H9 (cell line): ENCODE measurements around the gene DNAJC5. TPM values are rescaled to one million over a fixed set of nuclear protein-coding genes. Genes with fewer than 3 reads are reported as not detected.
"Not testable (repeated sequence)": the region's sequence is repeated elsewhere in the genome, so short reads cannot be mapped to it uniquely, and the experiment has no call there.

ENCODE experiments used
- DNase-seq: peaks from one replicate; pipeline ENCODE4 v3.0.0-alpha.2; 2017
- H2AFZ ChIP-seq: one replicate; pipeline ENCODE4 v1.6.1; 2013; ENCODE audit warnings: mild to moderate bottlenecking, low read length, control low read depth, moderate library complexity
- H2AK5ac ChIP-seq: 2 replicates; pipeline ENCODE4 v1.6.1; 2013; ENCODE audit warnings: low read length, control low read depth, mixed read lengths; ENCODE audit not compliant: insufficient read length
- H2BK120ac ChIP-seq: one replicate; pipeline ENCODE4 v1.6.1; 2013; ENCODE audit warnings: low read depth, mild to moderate bottlenecking, low read length, control low read depth, inconsistent platforms; ENCODE audit not compliant: poor library complexity, severe bottlenecking
- H2BK12ac ChIP-seq: 2 replicates; pipeline ENCODE4 v1.6.1; 2013; ENCODE audit warnings: low read length, control low read depth, mixed read lengths, low read depth; ENCODE audit not compliant: insufficient read length
- H2BK15ac ChIP-seq: 2 replicates; pipeline ENCODE4 v1.6.1; 2013; ENCODE audit warnings: low read depth, low read length, control low read depth
- H2BK20ac ChIP-seq: one replicate; pipeline ENCODE4 v1.6.1; 2013; ENCODE audit warnings: low read depth, mild to moderate bottlenecking, low read length, control low read depth, inconsistent platforms; ENCODE audit not compliant: poor library complexity, severe bottlenecking
- H2BK5ac ChIP-seq: 2 replicates; pipeline ENCODE4 v1.6.1; 2013; ENCODE audit warnings: low read length, control low read depth, mixed read lengths; ENCODE audit not compliant: insufficient read length
- H3K14ac ChIP-seq: 2 replicates; pipeline ENCODE4 v1.6.1; 2013; ENCODE audit warnings: low read length, control low read depth; ENCODE audit not compliant: insufficient read depth
- H3K18ac ChIP-seq: 2 replicates; pipeline ENCODE4 v1.6.1; 2013; ENCODE audit warnings: low read depth, mild to moderate bottlenecking, mixed read lengths, low read length, control low read depth; ENCODE audit not compliant: insufficient read length
- H3K23ac ChIP-seq: 2 replicates; pipeline ENCODE4 v1.6.1; 2013; ENCODE audit warnings: low read length, control low read depth, mixed read lengths, low read depth; ENCODE audit not compliant: insufficient read length
- H3K23me2 ChIP-seq: 2 replicates; pipeline ENCODE4 v1.6.1; 2013; ENCODE audit warnings: low read depth, mild to moderate bottlenecking, mixed read lengths, low read length, control low read depth; ENCODE audit not compliant: insufficient read length, poor library complexity, severe bottlenecking
- H3K27ac ChIP-seq: 2 replicates; pipeline ENCODE4 v1.5.1; 2013; ENCODE audit warnings: low read length, control low read depth, mixed read lengths, low read depth; ENCODE audit not compliant: insufficient read length
- H3K27me3 ChIP-seq: 2 replicates; pipeline ENCODE4 v1.6.1; 2013; ENCODE audit warnings: low read length, control low read depth, inconsistent platforms; ENCODE audit not compliant: insufficient read depth
- H3K4ac ChIP-seq: 2 replicates; pipeline ENCODE4 v1.6.1; 2013; ENCODE audit warnings: low read depth, mild to moderate bottlenecking, control low read depth, inconsistent platforms, low read length, moderate library complexity
- H3K4me1 ChIP-seq: 2 replicates; pipeline ENCODE4 v1.6.1; 2013; ENCODE audit warnings: low read length, control low read depth, inconsistent platforms; ENCODE audit not compliant: insufficient read depth
- H3K4me2 ChIP-seq: 2 replicates; pipeline ENCODE4 v1.6.1; 2013; ENCODE audit warnings: low read length, control low read depth, mixed read lengths; ENCODE audit not compliant: insufficient read length, insufficient read depth
- H3K56ac ChIP-seq: 2 replicates; pipeline ENCODE4 v1.6.1; 2013; ENCODE audit warnings: low read depth, mild to moderate bottlenecking, mixed read lengths, low read length, control low read depth; ENCODE audit not compliant: insufficient read length
- H3K79me1 ChIP-seq: 2 replicates; pipeline ENCODE4 v1.6.1; 2013; ENCODE audit warnings: low read depth, mild to moderate bottlenecking, moderate library complexity, low read length, control low read depth, inconsistent platforms; ENCODE audit not compliant: insufficient read depth, poor library complexity, severe bottlenecking
- H3K79me2 ChIP-seq: 2 replicates; pipeline ENCODE4 v1.6.1; 2013; ENCODE audit warnings: low read length, control low read depth, inconsistent platforms; ENCODE audit not compliant: insufficient read depth
- H3K9ac ChIP-seq: 2 replicates; pipeline ENCODE4 v1.6.1; 2013; ENCODE audit warnings: low read length, control low read depth, mixed read lengths; ENCODE audit not compliant: insufficient read length; ENCODE audit errors: extremely low read depth
- H3K9me3 ChIP-seq: one replicate; pipeline ENCODE4 v1.6.1; 2013; ENCODE audit warnings: low read depth, low read length, inconsistent platforms; ENCODE audit not compliant: control insufficient read depth
- H3T11ph ChIP-seq: one replicate; pipeline ENCODE4 v1.6.1; 2013; ENCODE audit warnings: mild to moderate bottlenecking, low read length, control low read depth, inconsistent platforms
- H4K20me1 ChIP-seq: one replicate; pipeline ENCODE4 v1.6.1; 2013; ENCODE audit not compliant: control insufficient read depth, insufficient read length, insufficient read depth
- H4K5ac ChIP-seq: 2 replicates; pipeline ENCODE4 v1.6.1; 2013; ENCODE audit warnings: low read depth, mild to moderate bottlenecking, mixed read lengths, low read length, control low read depth; ENCODE audit not compliant: insufficient read length
- H4K8ac ChIP-seq: replicated peaks from 2 replicates; pipeline ENCODE4 v1.6.1; 2013; ENCODE audit warnings: low read length, control low read depth, mixed read lengths, low read depth; ENCODE audit not compliant: insufficient read length
- H4K91ac ChIP-seq: 2 replicates; pipeline ENCODE4 v1.6.1; 2013; ENCODE audit warnings: low read depth, mild to moderate bottlenecking, moderate library complexity, mixed read lengths, low read length, control low read depth; ENCODE audit not compliant: insufficient read length
- H3K27ac Mint-ChIP-seq, 3 experiments: 2 replicates in 2 of 3; 3 replicates in 1 of 3; pipeline ENCODE4 v1.8.0; 2020 to 2021; ENCODE audit warnings: mixed read lengths in 3 of 3, mild to moderate bottlenecking in 1 of 3, moderate library complexity in 1 of 3
- H3K27me3 Mint-ChIP-seq: 2 replicates; pipeline ENCODE4 v1.8.0; 2021; ENCODE audit warnings: low read depth, mild to moderate bottlenecking, moderate library complexity, mixed read lengths
- H3K36me3 Mint-ChIP-seq, 3 experiments: 2 replicates in 2 of 3; 3 replicates in 1 of 3; pipeline ENCODE4 v1.8.0; 2020 to 2021; ENCODE audit warnings: low read depth in 3 of 3, mixed read lengths in 3 of 3; ENCODE audit not compliant: insufficient read depth in 1 of 3
- H3K4me1 Mint-ChIP-seq, 2 experiments: 2 replicates each; pipeline ENCODE4 v1.8.0; 2020; ENCODE audit warnings: mixed read lengths in 2 of 2
- H3K4me3 Mint-ChIP-seq, 2 experiments: 2 replicates in 1 of 2; 3 replicates in 1 of 2; pipeline ENCODE4 v1.8.0; 2020 to 2021; ENCODE audit warnings: mild to moderate bottlenecking in 2 of 2, mixed read lengths in 2 of 2, moderate library complexity in 1 of 2
- H3K9me3 Mint-ChIP-seq, 2 experiments: 2 replicates in 1 of 2; 3 replicates in 1 of 2; pipeline ENCODE4 v1.8.0; 2020; ENCODE audit warnings: mild to moderate bottlenecking in 2 of 2, mixed read lengths in 2 of 2, moderate library complexity in 1 of 2
- CTCF ChIP-seq: fragments of 200-600 bp; sonication (generic); conservative IDR thresholded peaks from 3 replicates; pipeline ENCODE4 v1.8.0; 2021; ENCODE audit warnings: antibody characterized with exemption, mild to moderate bottlenecking
- WGBS: extraction: QIAGEN DNeasy Blood & Tissue Kit; methylation state at CpG from one replicate; pipeline ENCODE4 v1.1.7; 2013; ENCODE audit warnings: missing lambda C conversion rate, low lambda C conversion rate, mixed read lengths; ENCODE audit not compliant: insufficient read length; ENCODE audit errors: extremely low coverage; 5-methylcytosine and 5-hydroxymethylcytosine counted together
- total RNA-seq: library from RNA; stranded (reverse); gene quantifications from 2 replicates; pipeline ENCODE4 v1.2.1, GENCODE V29; 2021

Gene DNAJC5
- total RNA-seq, 1 experiment from 2014 or later = 43.0 TPM

- peak overlapping the region in 1 of 3 experiments; percentile 66; a peak in 1 of 7 replicates for H3K27ac Mint-ChIP-seq
- Histone ChIP-seq H3K9ac (no peak overlapping the region), H4K5ac (no peak overlapping the region), H4K8ac (no peak overlapping the region), H3K27ac (no peak overlapping the region), H3K23ac (no peak overlapping the region), H3K4me2 (no peak overlapping the region), H3T11ph (no peak overlapping the region), H3K18ac (no peak overlapping the region), H3K14ac (no peak overlapping the region), H3K4me1 (no peaks in the 10 kb centered on the region), H3K4ac (no peak overlapping the region), H2BK12ac (no peak overlapping the region), H3K9me3 (no peaks in the 10 kb centered on the region), H2AK5ac (no peak overlapping the region), H2BK15ac (no peak overlapping the region), H2BK20ac (no peak overlapping the region), H4K20me1 (no peaks in the 10 kb centered on the region), H3K56ac (no peak overlapping the region), H3K23me2 (no peaks in the 10 kb centered on the region), H4K91ac (no peak overlapping the region), H2BK5ac (no peak overlapping the region), H2BK120ac (no peak overlapping the region), H3K27me3 (no peaks in the 10 kb centered on the region), H3K79me2 (no peaks in the 10 kb centered on the region), H2AFZ (no peak overlapping the region), H3K79me1 (no peaks in the 10 kb centered on the region)
- H3K27me3 Mint-ChIP-seq = no peaks in the 10 kb centered on the region
- no peak for TF ChIP-seq CTCF
- H3K9me3 Mint-ChIP-seq = no peaks in the 10 kb centered on the region
- no CpG with 5 or more reads among the region's 26 CpGs for WGBS
- H3K36me3 Mint-ChIP-seq = peaks cover 34 to 60% (median 52%) of the 10 kb centered on the region in 3 experiments
- no peak for DNase-seq
- no peaks in the 10 kb centered on the region for H3K4me1 Mint-ChIP-seq
- H3K4me3 Mint-ChIP-seq = 0 out of 5 replicates have a peak overlapping the region, but pooled peaks of 1 of the 2 experiments have one; percentile 9
Measured at GRCh38 chr20:63929071-63929470, 34.1 kb downstream of the DNAJC5 start.

GRCh38 chr20:63929473-63929883, 34.6 kb downstream of the DNAJC5 start:
- H3K23ac ChIP-seq, H4K91ac ChIP-seq, H2BK15ac ChIP-seq, H3K27ac Mint-ChIP-seq, H3K27ac ChIP-seq, H3K23me2 ChIP-seq, H3K4me2 ChIP-seq, H3K9me3 Mint-ChIP-seq, H4K5ac ChIP-seq, H3K4ac ChIP-seq, H3K9me3 ChIP-seq, H3K14ac ChIP-seq, DNase-seq, H2BK12ac ChIP-seq, H3K18ac ChIP-seq, H3K9ac ChIP-seq, H2BK5ac ChIP-seq, H3T11ph ChIP-seq, H2BK20ac ChIP-seq, H3K79me2 ChIP-seq, H4K8ac ChIP-seq, H3K56ac ChIP-seq, H2BK120ac ChIP-seq, H3K4me1 Mint-ChIP-seq, H2AFZ ChIP-seq, H2AK5ac ChIP-seq, H3K79me1 ChIP-seq, H3K4me3 Mint-ChIP-seq, H3K27me3 Mint-ChIP-seq, H4K20me1 ChIP-seq, H3K4me1 ChIP-seq, H3K27me3 ChIP-seq: not testable (repeated sequence)
- WGBS = no CpG with 5 or more reads among the region's 31 CpGs
- peaks cover 34 to 61% (median 53%) of the 10 kb centered on the region in 3 experiments for H3K36me3 Mint-ChIP-seq
